ENCODE data around the gene ENTR1.

DNA sequence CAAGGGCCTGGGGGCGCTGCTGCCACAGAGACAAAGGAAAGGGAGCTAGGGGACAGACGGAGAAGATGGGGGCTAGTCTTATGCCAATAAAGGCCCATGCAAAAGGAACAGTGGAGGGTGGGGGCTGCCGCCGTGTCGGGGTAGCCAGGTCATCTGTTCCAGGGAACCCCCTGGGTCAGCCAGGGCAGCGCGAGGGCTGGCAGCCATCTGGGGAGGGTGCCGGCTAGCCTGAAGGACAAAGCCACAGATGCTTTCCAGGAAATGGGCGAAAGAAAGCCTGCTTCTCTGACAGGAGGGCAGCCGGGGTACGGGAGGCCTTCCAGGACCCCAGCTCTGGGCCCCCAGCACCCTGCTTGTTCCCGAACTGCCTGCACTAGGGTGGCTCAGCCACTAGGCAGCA, 35.3 kb downstream of the ENTR1 start:
- TF ChIP-seq CTCF (IDR thresholded peaks at IDR 0.05; ENCODE audit: poor library complexity, severe bottlenecking) (no peak), MXI1 (conservative IDR thresholded peaks at IDR 0.05; ENCODE audit: poor library complexity, severe bottlenecking) (no peak)

Measured in neural cell (in vitro differentiated cells).